SU-DHL-6 (cell line): Measurements from ENCODE around the gene CAPG.

ENCODE experiments used
- H2AFZ ChIP-seq: fragments of 200-600 bp; sonication (generic); 2 replicates; pipeline ENCODE4 v1.6.1; 2014; ENCODE audit warnings: low read depth, mild to moderate bottlenecking, moderate library complexity, mixed read lengths, antibody characterized with exemption, low read length; ENCODE audit not compliant: severe bottlenecking
- H3F3A ChIP-seq: fragments of 200-600 bp; shearing (Covaris generic); 2 replicates; pipeline ENCODE4 v1.6.0; 2016; ENCODE audit warnings: antibody characterized with exemption, mild to moderate bottlenecking; ENCODE audit not compliant: insufficient read depth
- H3K27ac ChIP-seq: fragments of 200-600 bp; sonication (generic); 2 replicates; pipeline ENCODE4 v1.5.1; 2016; ENCODE audit warnings: low read depth, mild to moderate bottlenecking, low read length, moderate library complexity, mixed read lengths
- H3K27me3 ChIP-seq: fragments of 200-600 bp; sonication (generic), shearing (Covaris generic); 2 replicates; pipeline ENCODE4 v1.6.0; 2014; ENCODE audit warnings: mild to moderate bottlenecking, low read length
- H3K36me3 ChIP-seq: fragments of 200-600 bp; sonication (generic); 2 replicates; pipeline ENCODE4 v1.6.1; 2014; ENCODE audit warnings: mild to moderate bottlenecking, low read length, mixed read lengths
- H3K4me2 ChIP-seq: fragments of 300-600, 200-600 bp; shearing (Covaris generic), sonication (generic); 2 replicates; pipeline ENCODE4 v1.6.0; 2014; ENCODE audit warnings: low read length, low read depth, mild to moderate bottlenecking; ENCODE audit not compliant: poor library complexity, severe bottlenecking
- H3K4me3 ChIP-seq: fragments of 200-600 bp; sonication (generic); 2 replicates; pipeline ENCODE4 v1.5.1; 2014; ENCODE audit warnings: antibody characterized with exemption, low read length, mild to moderate bottlenecking, mixed read lengths; ENCODE audit not compliant: insufficient read depth, poor library complexity, severe bottlenecking
- H3K79me2 ChIP-seq: fragments of 200-600 bp; sonication (generic); 2 replicates; pipeline ENCODE4 v1.6.1; 2014; ENCODE audit warnings: mild to moderate bottlenecking, low read length, moderate library complexity; ENCODE audit not compliant: insufficient read depth
- H3K9ac ChIP-seq: fragments of 200-600 bp; sonication (generic); 2 replicates; pipeline ENCODE4 v1.7.0; 2014; ENCODE audit warnings: mild to moderate bottlenecking, low read length
- H3K9me2 ChIP-seq: fragments of 200-600 bp; sonication (generic); replicated peaks from 2 replicates; pipeline ENCODE4 v1.6.1; 2014; ENCODE audit warnings: low read length; ENCODE audit not compliant: insufficient read depth
- H3K9me3 ChIP-seq: fragments of 200-600 bp; sonication (generic); 2 replicates; pipeline ENCODE4 v1.6.1; 2014; ENCODE audit warnings: low read length, mixed read lengths; ENCODE audit not compliant: insufficient read depth
- H4K20me1 ChIP-seq: fragments of 200-600 bp; sonication (generic); 2 replicates; pipeline ENCODE4 v1.6.1; 2014; ENCODE audit warnings: low read depth, mild to moderate bottlenecking, antibody characterized with exemption, low read length, moderate library complexity, mixed read lengths
- EZH2phosphoT487 ChIP-seq: fragments of 200-600 bp; sonication (generic), shearing (Covaris generic); conservative IDR thresholded peaks from 2 replicates; pipeline ENCODE4 v1.6.1; 2018; ENCODE audit warnings: mild to moderate bottlenecking, antibody characterized with exemption, low read length, moderate library complexity, mixed read lengths
- TF ChIP-seq, protein P1 (sequence below): fragments of 200-600 bp; sonication (generic); IDR thresholded peaks from one replicate; pipeline ENCODE4 v1.5.1; 2017; ENCODE audit warnings: antibody characterized with exemption, mild to moderate bottlenecking, low read length, moderate library complexity; ENCODE audit not compliant: insufficient read depth, poor library complexity, severe bottlenecking

Gene CAPG

DNA sequence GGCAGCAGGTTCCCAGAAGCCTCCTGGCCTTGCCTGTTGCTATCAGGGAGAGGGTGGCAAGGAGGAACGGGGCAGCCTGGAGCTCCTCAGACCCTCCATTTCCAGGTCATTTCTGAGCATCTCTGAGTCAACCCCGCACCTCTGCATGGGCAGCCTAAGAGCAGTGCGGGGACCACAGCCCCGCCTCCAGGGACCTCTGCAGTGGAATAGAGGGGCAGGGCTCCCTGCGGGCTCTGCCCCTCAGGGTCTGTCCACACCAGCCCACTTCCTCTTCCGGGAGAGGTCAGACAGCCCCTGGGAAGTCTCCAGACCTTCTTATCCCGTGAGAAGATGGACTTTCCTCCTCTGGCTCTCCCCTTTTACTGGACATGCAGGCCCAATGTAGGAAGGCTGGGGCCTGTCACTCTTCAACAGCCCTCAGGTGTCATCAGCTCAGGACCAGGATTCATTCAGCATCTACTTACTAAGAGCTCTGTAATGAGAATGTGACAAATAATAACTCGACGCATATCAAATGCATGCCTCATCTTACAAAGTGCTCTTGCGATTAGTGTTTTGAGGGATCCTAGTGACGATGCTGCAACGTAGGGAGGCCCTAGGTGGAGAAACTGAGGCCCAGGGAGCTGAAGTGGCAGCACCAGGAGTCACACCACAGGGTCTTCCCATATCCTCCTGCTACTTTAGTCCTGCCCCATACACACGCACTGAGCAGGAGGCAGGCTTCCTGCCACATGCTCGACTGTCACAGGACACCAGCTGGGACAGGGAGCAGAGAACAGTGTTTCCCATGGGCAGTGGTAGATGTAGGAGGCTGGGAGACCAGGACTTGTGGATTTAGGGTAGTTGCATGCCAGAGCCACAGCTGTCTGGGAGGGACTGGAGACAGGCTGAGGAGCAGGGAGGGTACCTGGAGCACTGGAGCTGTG is 36.4 kb upstream of the CAPG start:
- Histone ChIP-seq H3F3A (no peaks in the 10 kb centered on the region), H3K79me2 (no peaks in the 10 kb centered on the region), H3K9me3 (no peaks in the 10 kb centered on the region), H2AFZ (no peak overlapping the region), H3K27ac (no peak overlapping the region), H4K20me1 (no peaks in the 10 kb centered on the region), H3K4me3 (no peak overlapping the region), H3K9me2 (no peaks in the 10 kb centered on the region), H3K9ac (no peak overlapping the region), H3K27me3 (no peaks in the 10 kb centered on the region), H3K36me3 (no peaks in the 10 kb centered on the region), H3K4me2 (no peak overlapping the region)
- TF ChIP-seq EZH2phosphoT487 = no peak
- TF ChIP-seq, protein P1, sequence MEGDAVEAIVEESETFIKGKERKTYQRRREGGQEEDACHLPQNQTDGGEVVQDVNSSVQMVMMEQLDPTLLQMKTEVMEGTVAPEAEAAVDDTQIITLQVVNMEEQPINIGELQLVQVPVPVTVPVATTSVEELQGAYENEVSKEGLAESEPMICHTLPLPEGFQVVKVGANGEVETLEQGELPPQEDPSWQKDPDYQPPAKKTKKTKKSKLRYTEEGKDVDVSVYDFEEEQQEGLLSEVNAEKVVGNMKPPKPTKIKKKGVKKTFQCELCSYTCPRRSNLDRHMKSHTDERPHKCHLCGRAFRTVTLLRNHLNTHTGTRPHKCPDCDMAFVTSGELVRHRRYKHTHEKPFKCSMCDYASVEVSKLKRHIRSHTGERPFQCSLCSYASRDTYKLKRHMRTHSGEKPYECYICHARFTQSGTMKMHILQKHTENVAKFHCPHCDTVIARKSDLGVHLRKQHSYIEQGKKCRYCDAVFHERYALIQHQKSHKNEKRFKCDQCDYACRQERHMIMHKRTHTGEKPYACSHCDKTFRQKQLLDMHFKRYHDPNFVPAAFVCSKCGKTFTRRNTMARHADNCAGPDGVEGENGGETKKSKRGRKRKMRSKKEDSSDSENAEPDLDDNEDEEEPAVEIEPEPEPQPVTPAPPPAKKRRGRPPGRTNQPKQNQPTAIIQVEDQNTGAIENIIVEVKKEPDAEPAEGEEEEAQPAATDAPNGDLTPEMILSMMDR = no peak

DNA sequence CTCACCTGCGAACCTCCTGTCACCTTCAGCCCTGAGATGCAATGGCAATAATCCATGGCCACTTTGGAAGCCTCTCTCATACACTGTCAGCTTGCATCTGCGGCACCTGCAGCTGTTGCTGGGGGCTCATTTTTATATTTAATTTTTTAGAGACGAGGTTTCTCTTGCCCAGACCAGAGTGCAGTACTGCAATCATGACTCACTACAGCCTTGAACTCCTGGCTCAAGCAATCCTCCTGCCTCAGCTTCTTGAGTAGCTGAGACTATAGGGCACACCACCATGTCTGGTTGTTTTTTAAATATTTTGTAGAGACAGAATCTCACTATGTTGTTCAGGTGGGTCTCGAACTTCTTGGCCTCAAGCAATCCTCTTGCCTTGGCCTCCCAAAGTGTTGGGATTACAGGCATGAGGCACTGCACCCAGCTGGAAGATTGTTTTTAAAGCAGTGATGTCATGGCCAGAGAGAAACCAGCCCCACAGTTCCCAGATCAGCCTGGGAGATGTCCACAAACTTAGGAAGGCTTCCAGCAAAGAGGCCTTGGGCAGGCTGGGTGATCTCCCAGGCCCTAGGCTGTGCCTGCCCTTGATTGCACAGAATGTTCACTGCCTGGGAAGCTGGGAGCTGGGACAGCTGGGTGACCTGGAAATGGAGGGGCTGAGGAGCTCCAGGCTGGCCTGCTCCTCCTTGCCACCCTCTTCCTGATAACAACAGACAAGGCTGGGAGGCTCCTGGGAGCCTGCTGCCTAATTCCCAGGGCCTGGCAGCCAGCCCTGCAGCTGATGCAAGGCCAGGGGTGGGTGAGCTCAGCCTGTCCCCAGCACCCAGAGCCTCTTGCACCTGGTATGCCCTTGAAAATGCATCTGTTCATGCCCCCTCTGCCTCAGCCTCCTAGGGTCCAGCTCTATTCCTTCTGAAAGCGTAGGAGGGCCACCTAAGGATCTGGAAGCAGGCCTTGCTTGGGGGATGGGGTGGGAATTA is 35.4 kb upstream of the CAPG start:
- Histone ChIP-seq H3K79me2 (no peaks in the 10 kb centered on the region), H3K27me3 (no peaks in the 10 kb centered on the region), H4K20me1 (no peaks in the 10 kb centered on the region), H3K4me2 (no peak overlapping the region), H2AFZ (no peak overlapping the region), H3K9me3 (no peaks in the 10 kb centered on the region), H3K9me2 (no peaks in the 10 kb centered on the region), H3K4me3 (no peak overlapping the region), H3K36me3 (no peaks in the 10 kb centered on the region), H3F3A (no peaks in the 10 kb centered on the region), H3K9ac (no peak overlapping the region), H3K27ac (no peak overlapping the region)
- TF ChIP-seq, protein P1 = no peak
- TF ChIP-seq EZH2phosphoT487 = no peak

DNA sequence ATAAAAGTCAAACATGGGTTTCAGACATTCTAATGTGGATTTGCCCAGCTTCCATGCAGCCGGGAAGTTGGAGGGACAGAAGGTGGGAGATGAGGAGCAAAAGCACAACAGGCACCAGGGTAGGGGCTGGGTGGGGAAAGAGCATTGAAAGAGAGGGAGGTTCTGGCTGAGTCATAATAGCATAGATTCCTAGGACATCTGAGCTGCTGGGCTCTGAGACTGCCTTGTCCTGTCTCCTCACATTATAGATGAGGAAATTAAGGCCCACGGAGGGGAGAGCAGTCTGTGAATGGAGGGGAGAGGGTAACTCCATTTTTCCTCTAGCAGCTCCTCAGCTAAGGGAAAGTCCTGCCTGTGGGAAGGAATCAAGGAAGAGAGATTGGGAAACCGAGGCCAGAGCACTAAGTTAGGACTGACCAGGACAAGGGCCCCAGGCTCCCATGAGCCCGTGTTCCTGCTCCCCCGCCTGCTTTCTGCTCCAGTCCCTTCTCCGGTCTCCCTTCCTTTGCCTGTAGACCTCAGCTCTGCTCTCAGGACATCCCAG is 34.5 kb upstream of the CAPG start:
- TF ChIP-seq, protein P1 = no peak
- TF ChIP-seq EZH2phosphoT487 = no peak
- H3K27me3 ChIP-seq = no peaks in the 10 kb centered on the region
- H4K20me1 ChIP-seq = no peaks in the 10 kb centered on the region
- no peak overlapping the region for H2AFZ ChIP-seq
- no peaks in the 10 kb centered on the region for H3K79me2 ChIP-seq
- no peaks in the 10 kb centered on the region for H3F3A ChIP-seq
- H3K27ac ChIP-seq = no peak overlapping the region
- no peak overlapping the region for H3K4me2 ChIP-seq
- H3K4me3 ChIP-seq = no peak overlapping the region
- H3K9ac ChIP-seq = no peak overlapping the region
- no peaks in the 10 kb centered on the region for H3K9me2 ChIP-seq
- no peaks in the 10 kb centered on the region for H3K36me3 ChIP-seq
- H3K9me3 ChIP-seq = no peaks in the 10 kb centered on the region
